Measurements from ENCODE around the gene CSNK1A1L.

Gene CSNK1A1L

DNA sequence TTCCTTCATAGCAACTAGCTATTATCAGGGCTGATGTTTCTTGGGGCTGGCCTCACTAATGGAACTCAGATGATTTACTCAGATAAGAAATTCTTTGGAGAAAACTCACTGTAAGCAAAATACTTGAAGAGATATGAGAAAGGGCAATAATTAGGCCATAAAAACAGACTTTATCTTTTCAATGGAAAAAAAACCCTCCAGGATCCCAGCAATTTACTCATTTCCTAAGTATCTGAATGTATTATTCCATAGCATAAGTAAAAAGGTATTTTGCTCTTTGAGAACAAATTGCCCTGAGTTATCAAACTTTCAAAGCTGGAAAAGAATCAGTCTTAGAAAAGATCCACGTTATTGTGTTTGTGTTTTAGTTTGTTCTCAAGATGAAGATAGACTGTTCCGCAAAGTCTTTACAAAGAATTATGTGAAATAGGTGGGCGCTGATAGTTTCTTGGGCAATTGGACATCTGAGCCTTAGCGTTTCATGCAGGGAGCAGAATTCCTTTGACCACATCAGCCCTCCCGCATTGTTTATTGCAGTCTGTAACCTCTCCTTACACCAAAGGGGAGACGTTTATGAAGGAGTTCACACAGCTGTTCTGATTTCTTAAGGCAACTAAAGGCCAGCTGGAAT lies 29.1 kb upstream of the CSNK1A1L start:
- CTCF ChIA-PET = interaction anchor here (1.2 to 1.3 kb wide), 2 partner anchors 13 to 1316 kb away, joined by 3 read pairs; no protein-coding TSS in a partner anchor

GRCh38 chr13:37132211-37132610 lies 26.7 kb upstream of the CSNK1A1L start:
- CTCF ChIA-PET = interaction anchor here (1.8 kb wide), 1 partner anchor 8 kb away, joined by 4 read pairs; no protein-coding TSS in a partner anchor
- POLR2A ChIA-PET = no interaction called here
- no peak overlapping the region for H3K4me3 ChIP-seq (ENCODE audit: low read depth, low read length)
- TF ChIP-seq, protein P1, sequence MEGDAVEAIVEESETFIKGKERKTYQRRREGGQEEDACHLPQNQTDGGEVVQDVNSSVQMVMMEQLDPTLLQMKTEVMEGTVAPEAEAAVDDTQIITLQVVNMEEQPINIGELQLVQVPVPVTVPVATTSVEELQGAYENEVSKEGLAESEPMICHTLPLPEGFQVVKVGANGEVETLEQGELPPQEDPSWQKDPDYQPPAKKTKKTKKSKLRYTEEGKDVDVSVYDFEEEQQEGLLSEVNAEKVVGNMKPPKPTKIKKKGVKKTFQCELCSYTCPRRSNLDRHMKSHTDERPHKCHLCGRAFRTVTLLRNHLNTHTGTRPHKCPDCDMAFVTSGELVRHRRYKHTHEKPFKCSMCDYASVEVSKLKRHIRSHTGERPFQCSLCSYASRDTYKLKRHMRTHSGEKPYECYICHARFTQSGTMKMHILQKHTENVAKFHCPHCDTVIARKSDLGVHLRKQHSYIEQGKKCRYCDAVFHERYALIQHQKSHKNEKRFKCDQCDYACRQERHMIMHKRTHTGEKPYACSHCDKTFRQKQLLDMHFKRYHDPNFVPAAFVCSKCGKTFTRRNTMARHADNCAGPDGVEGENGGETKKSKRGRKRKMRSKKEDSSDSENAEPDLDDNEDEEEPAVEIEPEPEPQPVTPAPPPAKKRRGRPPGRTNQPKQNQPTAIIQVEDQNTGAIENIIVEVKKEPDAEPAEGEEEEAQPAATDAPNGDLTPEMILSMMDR (IDR thresholded peaks at IDR 0.05; ENCODE audit: insufficient read depth, low read length, missing control alignments) = no peak
- DNase-seq (ENCODE audit: low read depth, low spot score) = no peak

More for the DNA sequence above, 29.1 kb upstream of the CSNK1A1L start:
- POLR2A ChIA-PET = no interaction called here
- TF ChIP-seq, protein P1 (IDR thresholded peaks at IDR 0.05; ENCODE audit: insufficient read depth, low read length, missing control alignments) = no peak
- peak; percentile 82 for DNase-seq (ENCODE audit: low read depth, low spot score)
- no peak overlapping the region; the same call in 1 of the 2 replicates for H3K4me3 ChIP-seq (ENCODE audit: low read depth, low read length)

GRCh38 chr13:37131092-37131491 lies 25.6 kb upstream of the CSNK1A1L start:
- POLR2A ChIA-PET = no interaction called here
- TF ChIP-seq, protein P1 (IDR thresholded peaks at IDR 0.05; ENCODE audit: insufficient read depth, low read length, missing control alignments) = no peak
- CTCF ChIA-PET = interaction anchor here (1.2 kb wide), 1 partner anchor 477 kb away, joined by 3 read pairs; no protein-coding TSS in a partner anchor
- no peak overlapping the region for H3K4me3 ChIP-seq (ENCODE audit: low read depth, low read length)
- DNase-seq (ENCODE audit: low read depth, low spot score) = no peak

GRCh38 chr13:37129866-37130265 lies 24.4 kb upstream of the CSNK1A1L start:
- ChIA-PET POLR2A (no interaction called here), CTCF (no interaction called here)
- H3K4me3 ChIP-seq (ENCODE audit: low read depth, low read length) = no peak overlapping the region
- TF ChIP-seq, protein P1 (IDR thresholded peaks at IDR 0.05; ENCODE audit: insufficient read depth, low read length, missing control alignments) = no peak
- no peak for DNase-seq (ENCODE audit: low read depth, low spot score)

DNA sequence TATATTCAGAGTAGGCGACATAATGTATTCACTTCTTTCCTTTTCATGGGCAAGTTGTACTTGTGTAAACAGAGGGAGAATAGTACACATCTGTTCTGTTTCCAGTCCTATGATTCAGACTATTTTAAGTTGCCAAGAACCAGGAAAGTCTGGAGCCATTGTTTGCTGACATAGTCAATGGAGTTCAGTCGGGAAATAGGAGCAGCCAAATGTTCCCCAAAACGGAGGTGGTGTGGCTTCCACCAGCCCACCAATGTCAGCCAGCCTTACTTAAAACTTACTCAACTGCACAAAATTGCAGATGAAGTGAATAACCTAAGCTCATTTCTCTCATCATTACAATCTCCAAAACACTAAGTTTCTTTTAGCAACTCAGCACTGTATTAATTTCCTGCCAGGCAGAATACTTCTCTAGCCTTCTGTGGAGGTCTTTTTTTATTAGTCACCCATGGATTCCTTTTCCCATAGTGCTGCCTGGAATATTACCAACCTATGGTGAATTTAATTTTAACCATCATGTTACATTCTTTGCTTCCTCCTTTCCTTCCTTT lies 22.3 kb upstream of the CSNK1A1L start:
- POLR2A ChIA-PET = interaction anchor here (0.6 kb wide), 1 partner anchor 593 kb away, joined by 3 read pairs; no protein-coding TSS in a partner anchor
- CTCF ChIA-PET = interaction anchor here (1.3 to 1.9 kb wide), 4 partner anchors 9 to 475 kb away, joined by 3 to 5 read pairs (median 4); no protein-coding TSS in a partner anchor
- TF ChIP-seq, protein P1 (IDR thresholded peaks at IDR 0.05; ENCODE audit: insufficient read depth, low read length, missing control alignments) = no peak
- DNase-seq (ENCODE audit: low read depth, low spot score) = peak; percentile 40
- no peak overlapping the region for H3K4me3 ChIP-seq (ENCODE audit: low read depth, low read length)

- DNase-seq (ENCODE audit: low read depth, low spot score) = no peak
- POLR2A ChIA-PET = no interaction called here
- CTCF ChIA-PET = interaction anchor here (1.3 kb wide), 1 partner anchor 10 kb away, joined by 4 read pairs; no protein-coding TSS in a partner anchor
- TF ChIP-seq, protein P1 (IDR thresholded peaks at IDR 0.05; ENCODE audit: insufficient read depth, low read length, missing control alignments) = no peak
- no peak overlapping the region for H3K4me3 ChIP-seq (ENCODE audit: low read depth, low read length)
Observed at GRCh38 chr13:37123337-37123736, 17.9 kb upstream of the CSNK1A1L start.

Data from AG04449 (cell line).